IMR-90 (cell line): Measurements from ENCODE around the gene KBTBD12. TPM values are rescaled to one million over a fixed set of nuclear protein-coding genes. Genes with fewer than 3 reads are reported as not detected.

Experiments
- ATAC-seq: fragments of 200-7000 bp; cut with Tn5 transposase; 2 replicates; pipeline ENCODE4 v1.9.1; 2020; ENCODE audit warnings: low read depth, mild to moderate bottlenecking, moderate library complexity
- BruUV-seq: library from RNA; stranded (reverse); fragments of 400-500 nt; replicated peaks from 2 replicates; lab custom pipeline; 2021; lab: Mats Ljungman, UMichigan
- CTCF ChIA-PET: fragments of 300-600 bp; formaldehyde crosslinking; extraction: SDS; loops from one replicate; lab custom pipeline; 2021; ENCODE audit warnings: antibody characterized with exemption; lab: Yijun Ruan, JAX
- POLR2A ChIA-PET: fragments of 300-600 bp; sonication (Branson Sonifier 250); formaldehyde crosslinking; loops from one replicate; lab custom pipeline; 2022; ENCODE audit warnings: antibody characterized with exemption; ENCODE audit not compliant: unreplicated experiment; lab: Charles Lee
- DNase-seq: peaks from one replicate; pipeline ENCODE4 v3.0.0; 2013
- H2AFZ ChIP-seq: replicated peaks from 2 replicates; pipeline ENCODE3; 2013; ENCODE audit warnings: low read length, mild to moderate bottlenecking; ENCODE audit not compliant: poor library complexity
- H2AK5ac ChIP-seq: 2 replicates; pipeline ENCODE4 v1.6.1; 2013; ENCODE audit warnings: low read depth, low read length, inconsistent platforms
- H2AK9ac ChIP-seq: replicated peaks from 2 replicates; pipeline ENCODE3; 2013; ENCODE audit warnings: mild to moderate bottlenecking, low read depth, low read length, moderate library complexity; ENCODE audit not compliant: poor library complexity
- H2BK120ac ChIP-seq: 2 replicates; pipeline ENCODE4 v1.6.1; 2013; ENCODE audit warnings: low read depth, low read length, inconsistent platforms
- H2BK15ac ChIP-seq: 3 replicates; pipeline ENCODE4 v1.6.1; 2013; ENCODE audit warnings: low read depth, low read length, inconsistent platforms
- H2BK20ac ChIP-seq: 2 replicates; pipeline ENCODE4 v1.6.1; 2013; ENCODE audit warnings: low read depth, mild to moderate bottlenecking, inconsistent platforms, low read length, moderate library complexity
- H2BK5ac ChIP-seq: 2 replicates; pipeline ENCODE4 v1.6.1; 2013; ENCODE audit warnings: mild to moderate bottlenecking, low read depth, low read length, inconsistent platforms; ENCODE audit not compliant: poor library complexity, severe bottlenecking
- H3K14ac ChIP-seq: replicated peaks from 2 replicates; pipeline ENCODE4 v1.6.1; 2013; ENCODE audit warnings: low read depth, low read length, inconsistent platforms
- H3K18ac ChIP-seq: 2 replicates; pipeline ENCODE4 v1.6.1; 2013; ENCODE audit warnings: low read depth, low read length, control low read depth
- H3K23ac ChIP-seq: 2 replicates; pipeline ENCODE4 v1.6.1; 2013; ENCODE audit warnings: low read depth, low read length, inconsistent platforms
- H3K27ac ChIP-seq: 2 replicates; pipeline ENCODE4 v1.5.1; 2013; ENCODE audit warnings: mild to moderate bottlenecking, control low read depth, low read length; ENCODE audit not compliant: insufficient read depth
- H3K27me3 ChIP-seq: 2 replicates; pipeline ENCODE4 v1.6.1; 2013; ENCODE audit warnings: low read length; ENCODE audit not compliant: control insufficient read depth, insufficient read depth
- H3K36me3 ChIP-seq: 2 replicates; pipeline ENCODE4 v1.6.1; 2013; ENCODE audit warnings: low read length, mixed read lengths; ENCODE audit not compliant: control insufficient read depth, insufficient read depth
- H3K4ac ChIP-seq: 2 replicates; pipeline ENCODE4 v1.6.1; 2013; ENCODE audit warnings: low read depth, low read length, inconsistent platforms
- H3K4me1 ChIP-seq: 2 replicates; pipeline ENCODE4 v1.6.1; 2013; ENCODE audit warnings: low read length, mixed read lengths; ENCODE audit not compliant: control insufficient read depth, insufficient read depth
- H3K4me2 ChIP-seq: 2 replicates; pipeline ENCODE4 v1.6.1; 2013; ENCODE audit warnings: low read depth, mild to moderate bottlenecking, control low read depth, low read length, moderate library complexity
- H3K4me3 ChIP-seq: 2 replicates; pipeline ENCODE4 v1.5.1; 2013; ENCODE audit warnings: low read depth, mild to moderate bottlenecking, control low read depth, low read length, moderate library complexity; ENCODE audit not compliant: insufficient read depth
- H3K56ac ChIP-seq: 2 replicates; pipeline ENCODE4 v1.6.1; 2013; ENCODE audit warnings: low read length, inconsistent platforms; ENCODE audit not compliant: insufficient read depth; ENCODE audit errors: extremely low read depth
- H3K79me1 ChIP-seq, 2 experiments: 2 replicates each; pipeline ENCODE4 v1.6.1; 2013; ENCODE audit warnings: low read length in 2 of 2, inconsistent platforms in 1 of 2, low read depth in 1 of 2
- H3K9ac ChIP-seq: 2 replicates; pipeline ENCODE4 v1.6.1; 2013; ENCODE audit warnings: low read depth, low read length, control low read depth
- H3K9me1 ChIP-seq: 2 replicates; pipeline ENCODE4 v1.6.1; 2013; ENCODE audit warnings: low read length, inconsistent platforms; ENCODE audit not compliant: insufficient read depth
- H3K9me3 ChIP-seq: 2 replicates; pipeline ENCODE4 v1.6.1; 2013; ENCODE audit warnings: low read length; ENCODE audit not compliant: control insufficient read depth, insufficient read depth
- H4K20me1 ChIP-seq: 2 replicates; pipeline ENCODE4 v1.6.1; 2013; ENCODE audit warnings: low read length, inconsistent platforms; ENCODE audit not compliant: insufficient read depth
- H4K5ac ChIP-seq: 2 replicates; pipeline ENCODE4 v1.6.1; 2013; ENCODE audit warnings: mild to moderate bottlenecking, low read depth, low read length, control low read depth
- H4K8ac ChIP-seq, 2 experiments: 2 replicates each; pipeline ENCODE4 v1.6.1; 2013; ENCODE audit warnings: low read depth in 2 of 2, low read length in 2 of 2, control low read depth in 1 of 2, inconsistent platforms in 1 of 2
- H4K91ac ChIP-seq: 2 replicates; pipeline ENCODE4 v1.6.1; 2013; ENCODE audit warnings: low read depth, low read length, inconsistent platforms; ENCODE audit not compliant: insufficient read depth
- BHLHE40 ChIP-seq: fragments of 150-350 bp; IDR thresholded peaks from 2 replicates; pipeline ENCODE4 v1.6.1; 2016; ENCODE audit warnings: mild to moderate bottlenecking, low read depth, low read length
- CEBPB ChIP-seq: IDR thresholded peaks from 2 replicates; pipeline ENCODE4 v1.6.1; 2012; ENCODE audit warnings: low read depth, low read length, improper control_type of control experiment
- CHD1 ChIP-seq: IDR thresholded peaks from 2 replicates; pipeline ENCODE4 v1.6.1; 2012; ENCODE audit warnings: low read depth, low read length, improper control_type of control experiment
- MAFK ChIP-seq: IDR thresholded peaks from 2 replicates; pipeline ENCODE4 v1.6.1; 2012; ENCODE audit warnings: low read depth, low read length, improper control_type of control experiment
- MAZ ChIP-seq: IDR thresholded peaks from 2 replicates; pipeline ENCODE4 v1.6.1; 2012; ENCODE audit warnings: low read depth, mild to moderate bottlenecking, low read length, improper control_type of control experiment, moderate library complexity, borderline replicate concordance
- MXI1 ChIP-seq: IDR thresholded peaks from 2 replicates; pipeline ENCODE4 v1.6.1; 2012; ENCODE audit warnings: low read depth, mild to moderate bottlenecking, low read length, moderate library complexity, borderline replicate concordance
- NFE2L2 ChIP-seq: fragments of 150-350 bp; IDR thresholded peaks from 2 replicates; pipeline ENCODE4 v1.6.1; 2016; ENCODE audit warnings: low read depth, mild to moderate bottlenecking, low read length
- RAD21 ChIP-seq: IDR thresholded peaks from 2 replicates; pipeline ENCODE4 v1.6.1; 2012; ENCODE audit warnings: low read length, improper control_type of control experiment
- RCOR1 ChIP-seq: IDR thresholded peaks from 2 replicates; pipeline ENCODE4 v1.6.1; 2012; ENCODE audit warnings: mild to moderate bottlenecking, low read length, improper control_type of control experiment; ENCODE audit not compliant: insufficient replicate concordance
- RFX5 ChIP-seq: IDR thresholded peaks from 2 replicates; pipeline ENCODE4 v1.8.0; 2012; ENCODE audit warnings: low read depth, mild to moderate bottlenecking, low read length, moderate library complexity
- WGBS, 2 experiments: methylation state at CpG; one replicate each; pipeline versions ENCODE4 v1.1.5 to v1.1.7; 2013; ENCODE audit warnings: missing lambda C conversion rate in 2 of 2; ENCODE audit not compliant: insufficient read length in 1 of 2; ENCODE audit errors: extremely low coverage in 2 of 2; 5-methylcytosine and 5-hydroxymethylcytosine counted together
- dilution Hi-C: fragments of 300-500 bp; cut with HindIII; formaldehyde crosslinking; loops from one replicate; pipeline ENCODE4 v1.14.3; 2018; ENCODE audit warnings: low sequenced_read_pairs; ENCODE audit not compliant: unreplicated experiment
- in situ Hi-C: fragments of 300-500 bp; cut with MboI; formaldehyde crosslinking; loops from 3 replicates; pipeline ENCODE4 v1.14.3; 2019; ENCODE audit warnings: low sequenced_read_pairs, inconsistent platforms, mixed read lengths
- intact Hi-C: fragments of 100-400 bp; cut with micrococcal nuclease; formaldehyde crosslinking; loops from 2 replicates; pipeline ENCODE4 v1.10.0; 2022
- polyA plus RNA-seq, 3 experiments: library from polyadenylated mRNA; depleted of rRNA; stranded (reverse); fragments of >200 nt; gene quantifications; 2 replicates each; pipeline ENCODE4 v1.2.3, GENCODE V29; 2012; ENCODE audit warnings: low replicate concordance in 1 of 3
- total RNA-seq: library from RNA; depleted of rRNA; stranded (reverse); fragments of >200 nt; gene quantifications from 2 replicates; pipeline ENCODE4 v1.2.3, GENCODE V29; 2012
- TF ChIP-seq, protein P1 (sequence below): fragments of 150-350 bp; IDR thresholded peaks from 2 replicates; pipeline ENCODE4 v1.6.1; 2017; ENCODE audit warnings: mild to moderate bottlenecking, antibody characterized with exemption, low read length, low read depth
- TF ChIP-seq, protein P2 (sequence below): fragments of 150-350 bp; IDR thresholded peaks from 2 replicates; pipeline ENCODE4 v1.6.1; 2016; ENCODE audit warnings: low read depth, mild to moderate bottlenecking, low read length, moderate library complexity, borderline replicate concordance

Gene KBTBD12
- total and polyA plus RNA-seq, 2 of the 4 experiments (the other 2 are of a cell fraction) = not detected

DNA sequence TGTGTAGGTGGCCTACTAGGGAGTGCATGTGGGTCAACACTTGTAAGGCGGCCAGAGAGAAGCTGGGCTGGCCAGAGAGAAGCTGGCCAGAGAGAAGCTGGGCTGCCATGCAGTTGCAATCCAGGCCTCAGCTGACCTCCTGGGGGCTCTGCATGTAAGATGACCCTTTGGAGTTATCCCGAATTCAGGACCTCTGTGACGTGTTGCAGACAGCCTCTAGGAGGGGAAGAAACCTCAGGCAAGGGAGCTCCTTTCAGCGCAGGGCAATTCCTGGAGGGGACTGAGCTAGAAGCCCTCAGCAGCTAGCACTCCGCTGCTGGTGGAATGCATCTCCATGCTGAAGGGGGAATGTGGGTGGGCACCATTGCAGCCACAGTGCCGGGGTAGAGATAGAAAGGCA is 15.8 kb upstream of the KBTBD12 start:
- H3K79me1 ChIP-seq = no peaks in the 10 kb centered on the region
- no peak overlapping the region for H3K18ac ChIP-seq
- H2BK120ac ChIP-seq = no peak overlapping the region
- no TSS peak for BruUV-seq
- POLR2A ChIA-PET = no interaction called here
- no peak overlapping the region for H2BK5ac ChIP-seq
- TF ChIP-seq NFE2L2 (no peak), RFX5 (no peak), MAFK (no peak), CEBPB (no peak), RCOR1 (no peak), RAD21 (no peak), CHD1 (no peak), MAZ (no peak), MXI1 (no peak), BHLHE40 (no peak)
- TF ChIP-seq, protein P1, sequence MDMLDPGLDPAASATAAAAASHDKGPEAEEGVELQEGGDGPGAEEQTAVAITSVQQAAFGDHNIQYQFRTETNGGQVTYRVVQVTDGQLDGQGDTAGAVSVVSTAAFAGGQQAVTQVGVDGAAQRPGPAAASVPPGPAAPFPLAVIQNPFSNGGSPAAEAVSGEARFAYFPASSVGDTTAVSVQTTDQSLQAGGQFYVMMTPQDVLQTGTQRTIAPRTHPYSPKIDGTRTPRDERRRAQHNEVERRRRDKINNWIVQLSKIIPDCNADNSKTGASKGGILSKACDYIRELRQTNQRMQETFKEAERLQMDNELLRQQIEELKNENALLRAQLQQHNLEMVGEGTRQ = no peak
- TF ChIP-seq, protein P2, sequence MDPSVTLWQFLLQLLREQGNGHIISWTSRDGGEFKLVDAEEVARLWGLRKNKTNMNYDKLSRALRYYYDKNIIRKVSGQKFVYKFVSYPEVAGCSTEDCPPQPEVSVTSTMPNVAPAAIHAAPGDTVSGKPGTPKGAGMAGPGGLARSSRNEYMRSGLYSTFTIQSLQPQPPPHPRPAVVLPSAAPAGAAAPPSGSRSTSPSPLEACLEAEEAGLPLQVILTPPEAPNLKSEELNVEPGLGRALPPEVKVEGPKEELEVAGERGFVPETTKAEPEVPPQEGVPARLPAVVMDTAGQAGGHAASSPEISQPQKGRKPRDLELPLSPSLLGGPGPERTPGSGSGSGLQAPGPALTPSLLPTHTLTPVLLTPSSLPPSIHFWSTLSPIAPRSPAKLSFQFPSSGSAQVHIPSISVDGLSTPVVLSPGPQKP = no peak
- H4K91ac ChIP-seq = no peak overlapping the region
- intact Hi-C loops = no loop called here
- no peak overlapping the region for H3K27ac ChIP-seq
- H2AFZ ChIP-seq = no peak overlapping the region
- dilution Hi-C loops = no loop called here
- H3K4me2 ChIP-seq = no peak overlapping the region
- WGBS, 2 experiments = 61% methylated on average over 4 of the region's 6 CpGs; no CpG with 5 or more reads in 1 of the 2 experiments
- no peak overlapping the region for H2AK9ac ChIP-seq
- no peak overlapping the region for H2AK5ac ChIP-seq
- CTCF ChIA-PET = no interaction called here
- H3K9me1 ChIP-seq = no peaks in the 10 kb centered on the region
- no peak overlapping the region for H3K23ac ChIP-seq
- H4K5ac ChIP-seq = no peak overlapping the region
- no peak overlapping the region for H4K8ac ChIP-seq
- no peak overlapping the region for H3K14ac ChIP-seq
- no peak for DNase-seq
- ATAC-seq = no peak
- in situ Hi-C loops = no loop called here
- H3K56ac ChIP-seq = no peak overlapping the region
- no peaks in the 10 kb centered on the region for H3K36me3 ChIP-seq
- no peak overlapping the region for H3K9ac ChIP-seq
- H2BK15ac ChIP-seq = no peak overlapping the region
- H3K4ac ChIP-seq = no peak overlapping the region
- H3K4me1 ChIP-seq = no peaks in the 10 kb centered on the region
- no peak overlapping the region for H3K4me3 ChIP-seq
- H4K20me1 ChIP-seq = no peaks in the 10 kb centered on the region
- no peaks in the 10 kb centered on the region for H3K9me3 ChIP-seq
- H3K27me3 ChIP-seq = peaks cover 27% of the 10 kb centered on the region
- no peak overlapping the region for H2BK20ac ChIP-seq
